ENCODE results near the gene PRR19. TPM values are rescaled to one million over a fixed set of nuclear protein-coding genes. Genes with fewer than 3 reads are reported as not detected.

PRR19 gene
- total RNA-seq, 1 experiment from 2014 or later: 3.2 TPM

GRCh38 chr19:42328854-42329253, 26.9 kb downstream of the PRR19 start:
- no peak overlapping the region for H2BK12ac ChIP-seq (ENCODE audit: insufficient read length, low read depth, low read length)
- no peak overlapping the region; a peak in 2 of 7 replicates for H3K27ac Mint-ChIP-seq
- no peak overlapping the region; the same call in 1 of the 2 replicates for H3K14ac ChIP-seq (ENCODE audit: insufficient read depth, low read length)
- no peaks in the 10 kb centered on the region for H4K20me1 ChIP-seq (ENCODE audit: control insufficient read depth, insufficient read depth, insufficient read length)
- H3K9ac ChIP-seq (ENCODE audit: extremely low read depth, insufficient read length, low read length): no peak overlapping the region
- no peaks in the 10 kb centered on the region for H3K9me3 ChIP-seq (ENCODE audit: control insufficient read depth, low read depth, low read length)
- no peak overlapping the region for H2BK20ac ChIP-seq (ENCODE audit: low read depth, low read length, poor library complexity, severe bottlenecking)
- H3K4me2 ChIP-seq (ENCODE audit: insufficient read depth, insufficient read length, low read length): no peak overlapping the region
- no peaks in the 10 kb centered on the region for H3K9me3 Mint-ChIP-seq
- no peaks in the 10 kb centered on the region for H3K27me3 ChIP-seq (ENCODE audit: insufficient read depth, low read length)
- no peak overlapping the region for H3K56ac ChIP-seq (ENCODE audit: insufficient read length, low read depth, low read length)
- no peak overlapping the region for H2BK15ac ChIP-seq (ENCODE audit: low read depth, low read length)
- peaks cover 10% of the 10 kb centered on the region for H3K27me3 Mint-ChIP-seq (ENCODE audit: low read depth)
- no peak overlapping the region for H2BK5ac ChIP-seq (ENCODE audit: insufficient read length, low read length)
- no peak overlapping the region for H3K23ac ChIP-seq (ENCODE audit: insufficient read length, low read depth, low read length)
- no peak overlapping the region for H4K91ac ChIP-seq (ENCODE audit: insufficient read length, low read depth, low read length)
- H3K79me2 ChIP-seq (ENCODE audit: insufficient read depth, low read length): peaks cover 5% of the 10 kb centered on the region; the same call in 1 of the 2 replicates
- no peak overlapping the region for H3K27ac ChIP-seq (ENCODE audit: insufficient read length, low read depth, low read length)
- H3K4me1 Mint-ChIP-seq: peaks cover 25 to 32% of the 10 kb centered on the region in 2 experiments
- H3T11ph ChIP-seq (ENCODE audit: low read length): no peak overlapping the region
- peaks cover 19% of the 10 kb centered on the region for H3K23me2 ChIP-seq (ENCODE audit: insufficient read length, low read depth, low read length, poor library complexity, severe bottlenecking)
- no peak overlapping the region for H4K5ac ChIP-seq (ENCODE audit: insufficient read length, low read depth, low read length)
- DNase-seq: no peak
- H2AK5ac ChIP-seq (ENCODE audit: insufficient read length, low read length): no peak overlapping the region
- TF ChIP-seq CTCF (conservative IDR thresholded peaks at IDR 0.05): no peak
- WGBS (ENCODE audit: extremely low coverage, insufficient read length, low lambda C conversion rate): no CpG with 5 or more reads among the region's 2 CpGs
- no peak overlapping the region for H3K18ac ChIP-seq (ENCODE audit: insufficient read length, low read depth, low read length)
- H2AFZ ChIP-seq (ENCODE audit: low read length): no peak overlapping the region
- peak overlapping the region in 1 of 2 experiments; percentile 45; a peak in 1 of 5 replicates for H3K4me3 Mint-ChIP-seq
- no peak overlapping the region for H3K4ac ChIP-seq (ENCODE audit: low read depth, low read length)
- no peak overlapping the region for H2BK120ac ChIP-seq (ENCODE audit: low read depth, low read length, poor library complexity, severe bottlenecking)
- no peaks in the 10 kb centered on the region; the same call in 1 of the 2 replicates for H3K4me1 ChIP-seq (ENCODE audit: insufficient read depth, low read length)
- peaks cover 11% of the 10 kb centered on the region for H3K79me1 ChIP-seq (ENCODE audit: insufficient read depth, low read depth, low read length, poor library complexity, severe bottlenecking)
- peaks cover 0 to 3% (median 0%) of the 10 kb centered on the region in 3 experiments; a peak in 2 of 7 replicates for H3K36me3 Mint-ChIP-seq (ENCODE audit: insufficient read depth in 1 of 3, low read depth in 3 of 3)
- no peak overlapping the region for H4K8ac ChIP-seq (replicated peaks; ENCODE audit: insufficient read length, low read depth, low read length)
